ENCODE measurements around the gene CCDC144A.

GRCh38 chr17:16814439-16814838 lies 124.4 kb downstream of the CCDC144A start:
- TF ChIP-seq CTCF (IDR thresholded peaks at IDR 0.05) (no peak), POLR2A (IDR thresholded peaks at IDR 0.05) (no peak)

All from thyroid gland (tissue), 4 donors.